Ecto neural progenitor cell (in vitro differentiated cells): Measurements from ENCODE around the gene S100A16.

ENCODE experiments used
- DNase-seq: peaks from one replicate; pipeline ENCODE4 v3.0.0-alpha.2; 2018; ENCODE audit warnings: low spot score

Gene S100A16

DNA sequence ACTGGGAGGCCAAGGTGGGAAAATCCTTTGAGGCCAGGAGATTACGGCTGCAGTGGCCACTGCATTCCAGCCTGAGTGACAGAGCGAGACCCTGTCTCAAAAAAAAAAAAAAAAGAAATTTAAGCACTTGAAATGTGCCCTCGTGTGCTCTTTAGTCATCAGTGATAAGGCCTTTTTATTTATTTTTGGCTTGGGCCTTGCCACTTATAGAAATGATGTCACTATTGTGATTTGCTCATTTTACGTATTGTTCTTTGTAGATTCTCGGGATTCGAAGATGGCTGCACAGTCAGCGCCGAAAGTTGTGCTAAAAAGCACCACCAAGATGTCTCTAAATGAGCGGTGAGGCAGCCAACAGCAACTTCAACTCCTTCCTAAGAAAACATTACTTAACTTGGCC, 23.4 kb upstream of the S100A16 start:
- DNase-seq = no peak

DNA sequence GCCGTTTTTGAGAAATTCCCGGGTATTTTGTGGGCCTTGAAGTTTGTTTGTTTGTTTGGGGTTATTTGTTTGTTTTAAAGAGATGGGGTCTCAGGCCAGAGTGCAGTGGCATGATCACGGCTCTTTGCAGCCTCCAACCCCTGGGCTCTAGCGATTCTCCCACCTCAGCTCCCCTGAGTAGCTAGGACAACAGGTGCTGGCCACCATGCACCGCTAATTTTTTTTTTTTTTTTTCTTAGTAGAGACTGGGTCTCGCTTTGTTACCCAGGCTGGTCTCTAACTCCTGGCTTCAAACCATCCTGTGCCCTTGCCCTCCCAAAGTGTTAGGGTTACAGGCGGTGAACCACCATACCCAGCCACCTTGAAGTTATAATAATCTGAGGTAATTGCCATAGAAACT, 22.9 kb upstream of the S100A16 start:
- DNase-seq = no peak

DNA sequence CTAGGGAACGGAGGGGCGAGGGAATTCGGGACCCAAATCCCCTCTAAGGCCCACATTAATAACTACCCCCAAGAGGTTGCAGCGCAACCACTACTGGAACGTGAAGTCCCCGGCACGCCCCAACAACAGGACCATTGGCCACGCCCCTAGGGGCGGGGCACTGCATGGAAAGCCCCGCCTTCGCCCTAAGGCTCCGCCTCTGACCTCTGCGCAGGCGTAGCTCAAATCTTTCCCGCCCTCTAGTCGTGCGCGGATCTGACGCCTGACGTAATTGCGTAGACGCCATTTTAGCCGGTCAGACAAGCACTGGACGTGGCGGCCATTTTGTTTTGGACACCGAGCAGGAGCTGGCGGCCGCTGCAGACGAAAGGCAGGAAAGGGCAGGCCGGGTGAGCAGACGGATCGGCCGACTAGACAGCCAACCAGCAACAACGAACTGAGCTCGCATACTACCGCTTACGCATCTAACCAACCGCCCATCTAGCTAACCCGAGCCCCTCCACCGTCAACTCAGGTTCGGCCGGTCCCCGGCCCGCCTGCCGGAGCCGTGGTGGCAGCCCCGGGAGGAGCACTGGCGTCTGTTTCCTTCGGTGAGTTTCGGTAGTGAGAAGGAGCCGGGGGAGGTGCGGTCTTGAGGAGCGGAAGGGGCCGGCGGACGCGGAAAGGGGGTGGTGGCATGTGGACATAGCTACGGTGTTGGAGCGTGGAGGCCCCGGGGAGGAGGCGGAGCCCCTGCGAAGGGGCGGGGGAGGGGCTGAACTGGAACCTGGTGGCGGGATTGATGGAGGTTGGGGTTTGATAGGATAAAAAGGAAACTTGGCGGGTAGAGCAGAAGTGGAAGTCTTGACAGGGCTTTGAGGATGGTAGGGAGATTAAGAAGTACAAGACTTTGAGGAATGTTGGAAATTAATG, 21.1 kb upstream of the S100A16 start, which contains the start of gene CHTOP:
Gene CHTOP, plus strand, starts transcription at position 313 of the 912 bp plus-strand sequence. CDS start 2,523 bp downstream, outside the sequence.
- DNase-seq = peak; percentile 98

DNA sequence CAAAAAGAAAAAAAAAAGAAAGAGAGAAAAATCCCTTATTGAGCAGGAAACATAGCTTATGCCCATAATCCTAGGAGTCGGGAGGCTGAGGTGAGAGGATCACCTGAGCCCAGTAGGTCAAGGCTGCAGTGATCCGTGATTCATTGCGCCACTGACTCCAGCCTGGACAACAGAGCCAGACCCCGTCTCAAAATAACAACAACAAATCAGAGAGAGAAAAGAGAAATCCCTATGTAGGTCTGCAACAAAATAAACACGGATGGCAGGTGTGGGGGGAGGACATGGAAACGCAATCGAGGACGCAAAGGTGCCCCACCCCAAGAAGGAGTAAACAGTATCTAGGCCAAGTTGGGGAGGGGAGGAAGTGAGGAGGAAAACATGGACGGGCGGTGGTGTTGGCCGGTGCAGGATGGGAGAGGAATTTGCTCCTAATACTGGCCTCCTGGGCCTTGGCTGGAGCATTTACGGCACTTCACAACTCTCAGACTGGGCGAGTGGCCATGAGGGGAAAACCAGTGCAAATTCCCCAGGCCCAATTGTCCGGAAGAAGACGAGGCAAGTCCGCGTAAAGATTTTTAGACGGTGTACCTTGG, 20.3 kb upstream of the S100A16 start:
- no peak for DNase-seq

DNA sequence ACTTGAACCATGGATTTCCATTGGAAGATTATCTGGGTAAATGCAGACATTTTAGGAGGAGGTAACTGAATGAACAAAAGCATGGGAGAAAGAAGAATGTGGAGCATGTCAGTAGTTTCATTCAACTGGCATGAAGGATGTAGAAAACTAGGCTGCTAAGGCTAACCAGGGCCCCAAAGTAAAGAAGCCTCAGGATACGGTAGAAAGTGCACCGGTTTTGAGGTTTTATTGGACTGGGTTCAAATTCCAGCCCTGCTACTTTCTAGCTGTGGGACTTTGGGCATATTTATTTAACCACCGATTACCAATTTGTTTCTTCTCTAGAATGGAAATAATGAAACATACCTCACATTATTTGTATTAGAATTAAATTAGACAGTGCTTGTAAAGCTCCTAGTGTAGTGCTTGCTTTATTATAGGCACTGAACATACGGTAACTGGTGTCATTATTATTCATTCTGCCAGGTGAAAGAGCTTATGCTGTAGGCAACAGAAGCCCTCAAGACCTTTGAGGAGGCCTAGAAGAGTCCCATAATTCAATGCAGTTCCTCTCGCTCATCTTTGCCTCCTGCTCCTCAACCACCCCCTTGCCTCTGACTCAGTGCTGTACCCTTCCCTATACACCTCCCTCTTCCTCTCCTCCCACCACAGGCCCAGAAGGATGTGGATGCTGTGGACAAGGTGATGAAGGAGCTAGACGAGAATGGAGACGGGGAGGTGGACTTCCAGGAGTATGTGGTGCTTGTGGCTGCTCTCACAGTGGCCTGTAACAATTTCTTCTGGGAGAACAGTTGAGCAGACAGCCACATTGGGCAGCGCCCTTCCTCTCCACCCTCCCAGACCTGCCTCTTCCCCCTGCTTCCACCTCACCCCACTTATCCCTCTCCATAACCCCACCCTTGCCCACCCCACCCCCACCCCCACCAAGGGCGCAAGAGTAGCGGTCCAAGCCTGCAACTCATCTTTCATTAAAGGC, 18.4 kb upstream of the S100A16 start:
- no peak for DNase-seq

DNA sequence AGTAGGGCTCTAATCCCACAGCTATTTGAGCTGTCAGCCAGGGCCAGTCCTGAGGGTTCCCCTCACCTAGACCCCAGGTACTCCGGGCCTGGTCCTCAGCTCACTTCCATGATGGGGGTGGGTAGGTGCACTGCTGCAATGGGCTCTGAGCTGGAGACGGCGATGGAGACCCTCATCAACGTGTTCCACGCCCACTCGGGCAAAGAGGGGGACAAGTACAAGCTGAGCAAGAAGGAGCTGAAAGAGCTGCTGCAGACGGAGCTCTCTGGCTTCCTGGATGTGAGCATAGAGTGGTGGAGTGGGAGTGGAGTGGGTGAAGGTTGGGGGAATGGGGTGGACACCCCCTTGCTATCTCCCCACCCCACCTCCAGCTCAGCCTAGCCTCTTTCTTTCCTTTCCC, 17.4 kb upstream of the S100A16 start:
- DNase-seq = no peak

DNA sequence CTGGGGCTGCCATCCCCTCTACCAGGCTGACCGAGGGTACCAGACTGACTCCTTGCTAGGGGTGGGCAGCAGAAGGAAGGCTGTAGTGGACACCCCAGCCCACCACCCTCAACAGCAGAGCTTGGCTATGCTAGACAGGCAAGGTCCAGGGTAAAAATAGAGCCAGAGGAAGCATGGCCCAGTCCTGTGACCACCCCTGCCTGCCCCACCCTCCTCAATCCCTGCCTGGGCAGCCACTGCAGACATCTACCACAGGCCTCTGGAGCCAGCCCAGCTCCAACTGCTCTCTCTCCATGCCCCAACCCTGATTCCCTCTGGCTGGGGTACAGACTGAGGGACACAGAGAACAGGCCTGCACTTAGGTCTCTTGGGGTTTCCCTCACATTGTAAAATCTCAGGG, 17.0 kb upstream of the S100A16 start:
- no peak for DNase-seq

DNA sequence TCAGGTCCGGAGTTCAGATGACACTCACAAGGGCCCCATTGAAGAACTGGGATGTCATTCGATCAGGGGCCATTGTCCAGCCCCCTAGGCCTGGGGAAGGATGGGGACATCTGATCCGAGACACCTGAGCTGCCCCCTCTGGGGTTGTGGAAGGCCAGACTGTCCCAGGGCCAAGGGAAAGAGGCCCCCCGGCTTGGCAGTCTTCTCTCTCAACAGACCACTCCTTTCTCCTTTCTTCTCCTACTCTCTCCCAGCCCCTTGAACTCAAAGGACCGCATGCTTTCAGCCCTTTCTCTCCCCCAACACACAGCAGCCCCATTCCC, 16.4 kb upstream of the S100A16 start:
- no peak for DNase-seq

DNA sequence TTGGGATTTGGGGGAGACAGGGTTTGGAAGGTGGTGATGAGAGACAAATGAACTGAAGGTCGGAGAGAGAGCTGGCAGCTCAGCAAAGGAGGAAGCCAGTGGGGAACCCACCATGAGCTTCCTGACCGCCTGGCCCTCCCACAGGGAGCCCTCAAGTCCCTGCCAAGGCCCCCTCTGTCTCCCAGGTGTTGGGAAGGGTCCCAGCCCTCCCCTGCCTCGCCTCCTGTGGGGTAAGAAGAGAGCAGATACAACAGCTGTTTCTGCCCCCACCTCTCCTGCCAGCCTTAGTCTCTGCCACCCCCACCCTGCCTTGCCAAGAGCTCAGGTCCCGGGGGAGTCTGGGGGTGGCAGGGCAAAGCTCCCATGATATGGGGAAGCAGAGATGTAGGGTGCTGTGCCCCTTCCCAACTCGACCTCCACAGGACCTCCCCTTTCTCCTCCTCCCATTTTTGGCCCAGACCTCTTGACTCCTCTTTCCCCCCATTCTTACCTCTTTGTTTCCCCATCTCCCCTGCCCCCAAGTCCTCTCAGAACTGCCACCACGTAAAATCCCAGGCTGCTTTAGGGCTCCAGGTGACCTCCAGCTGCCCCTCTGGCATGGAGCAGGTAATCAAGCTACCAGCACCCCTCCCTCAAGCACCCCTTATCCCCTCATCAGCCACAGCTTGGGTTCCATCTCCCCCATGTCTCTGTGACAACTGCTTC, 15.9 kb upstream of the S100A16 start:
- no peak for DNase-seq

DNA sequence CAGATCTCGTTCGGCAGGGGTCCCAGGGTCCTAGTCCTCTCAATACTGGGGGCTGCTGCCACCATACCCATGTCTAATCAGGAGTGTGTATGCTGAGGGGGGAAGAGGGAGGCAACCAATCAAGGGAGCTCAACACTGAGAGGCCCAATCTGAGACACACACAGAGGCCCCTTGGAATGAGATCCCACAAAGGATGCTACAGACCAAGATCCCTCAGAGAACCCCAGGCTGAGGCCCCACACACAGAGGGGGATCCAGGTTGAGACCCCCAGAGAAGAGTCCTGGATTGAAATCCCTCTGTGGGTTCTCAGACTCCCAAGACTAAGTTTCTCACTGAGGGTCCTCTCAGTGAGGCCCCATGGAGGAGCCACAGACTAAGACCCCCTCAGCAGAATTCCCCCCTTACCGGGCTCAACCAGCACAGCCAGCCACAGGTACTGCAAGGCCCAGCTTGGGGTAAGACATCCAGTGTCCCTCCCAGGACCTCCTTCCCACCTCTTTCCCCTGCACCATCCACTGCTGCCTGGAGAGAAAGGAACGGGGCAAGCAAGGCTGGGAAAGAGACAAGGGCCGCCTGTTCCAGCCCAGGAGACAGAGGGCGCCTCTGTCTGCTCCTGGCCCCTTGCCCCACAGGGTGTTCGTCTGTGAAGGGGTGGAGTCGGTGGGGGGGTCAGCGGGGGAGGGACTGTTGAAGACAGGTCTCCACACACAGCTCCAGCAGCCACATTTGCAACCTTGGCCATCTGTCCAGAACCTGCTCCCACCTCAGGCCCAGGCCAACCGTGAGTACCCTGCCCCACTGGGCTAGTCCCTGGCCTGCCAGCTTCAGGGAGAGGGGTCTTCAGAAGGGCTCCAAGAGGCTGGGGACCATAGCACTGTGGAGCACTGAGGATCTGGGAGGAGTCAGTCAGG, 15.0 kb upstream of the S100A16 start, which contains the start of gene S100A1:
Gene S100A1, plus strand, starts transcription at position 720 of the 912 bp plus-strand sequence. CDS start 2,088 bp downstream, outside the sequence.
- DNase-seq = no peak

DNA sequence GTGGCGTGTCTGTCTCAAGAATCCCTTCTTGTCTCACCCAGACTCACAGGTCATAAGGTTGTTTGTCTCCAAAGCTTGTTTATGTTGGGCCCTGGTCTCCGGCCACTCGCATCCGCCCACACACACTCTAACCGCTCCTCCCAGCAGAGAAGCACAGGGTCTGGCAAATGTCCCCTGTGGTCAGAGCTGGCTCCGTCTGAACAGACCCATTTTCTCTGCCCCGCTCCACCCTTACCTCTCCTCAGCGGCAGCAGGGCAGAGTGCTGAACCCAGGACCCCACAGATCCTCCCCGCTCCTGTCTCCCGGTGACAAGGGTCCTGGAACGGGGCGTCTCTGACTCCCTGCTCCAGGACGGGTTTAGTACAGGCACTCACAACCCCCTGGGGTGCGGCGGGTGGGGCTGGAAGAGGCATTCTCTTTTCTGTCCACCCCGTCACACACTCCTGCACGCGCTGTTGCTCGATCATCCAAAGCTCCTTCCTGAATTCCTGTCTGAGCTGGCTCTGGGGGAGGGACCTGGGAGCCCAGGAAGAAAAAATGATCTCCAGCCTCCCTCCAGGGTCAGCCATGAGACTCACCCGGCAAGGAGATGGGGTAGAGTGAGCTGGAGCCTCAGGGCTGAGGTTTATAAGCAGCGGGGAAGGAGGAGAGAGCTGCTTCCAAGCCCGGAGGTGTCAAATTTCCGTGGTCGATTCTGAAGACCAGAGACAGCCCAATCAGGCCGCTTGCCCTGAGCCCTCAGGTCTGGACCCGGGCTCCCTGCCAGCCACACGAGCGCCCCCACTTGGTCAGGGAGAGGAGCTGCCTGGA, 14.2 kb upstream of the S100A16 start, which contains the start of gene S100A13:
Gene S100A13, minus strand, starts transcription at position 602 of the 811 bp plus-strand sequence. CDS start 1,033 bp downstream, outside the sequence.
- DNase-seq = peak; percentile 95

DNA sequence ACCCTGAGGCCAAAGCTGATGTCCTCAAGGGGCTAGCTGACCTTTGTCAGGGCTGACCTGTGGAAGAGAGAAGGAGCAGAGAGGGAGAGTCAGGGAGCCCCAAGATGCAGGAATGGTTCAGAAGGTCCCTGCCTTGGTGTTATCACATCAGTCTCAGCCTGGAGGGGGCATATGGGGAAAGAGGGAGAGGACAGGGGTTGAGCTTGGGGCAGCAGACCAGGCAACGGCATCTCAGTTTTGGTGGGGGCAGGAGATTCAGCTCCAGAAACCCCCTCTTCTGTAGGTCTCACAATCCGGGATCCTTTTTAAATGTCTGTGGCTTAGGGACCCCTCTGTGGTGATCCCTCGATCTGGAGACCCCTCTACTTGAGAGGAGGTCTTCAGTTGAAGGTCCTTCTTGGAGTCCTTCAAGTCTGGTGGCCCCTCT, 13.6 kb upstream of the S100A16 start:
- DNase-seq = no peak

DNA sequence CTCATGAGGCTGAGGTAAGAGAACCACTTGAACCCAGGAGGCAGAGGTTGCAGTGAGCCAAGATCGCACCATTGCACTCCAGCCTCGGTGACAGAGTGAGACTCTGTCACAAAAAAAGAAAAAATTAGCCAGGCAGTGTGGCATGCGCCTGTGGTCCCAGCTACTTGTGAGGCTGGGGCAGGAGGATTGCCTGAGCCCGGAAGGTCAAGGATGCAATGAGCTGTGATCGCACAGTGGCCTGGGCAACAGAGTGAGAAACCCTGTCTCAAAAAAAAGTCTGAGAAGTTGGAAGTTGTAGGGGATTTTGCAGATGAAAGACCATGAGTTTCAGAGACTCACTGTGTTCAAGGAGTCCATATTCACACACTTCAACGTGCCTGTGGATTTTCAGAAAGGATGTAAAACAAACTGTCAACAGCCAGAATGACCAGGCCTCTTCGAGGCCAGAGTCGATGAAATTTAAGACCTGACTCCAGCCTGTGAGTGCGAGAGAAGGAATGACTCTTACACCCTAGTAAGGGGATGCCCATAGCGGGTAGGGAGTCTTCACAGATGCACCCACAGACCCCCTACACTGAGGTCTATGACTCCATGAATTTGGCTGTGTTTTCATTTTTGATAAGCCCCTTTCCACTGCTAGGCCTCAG, 12.2 kb upstream of the S100A16 start:
- DNase-seq = no peak

DNA sequence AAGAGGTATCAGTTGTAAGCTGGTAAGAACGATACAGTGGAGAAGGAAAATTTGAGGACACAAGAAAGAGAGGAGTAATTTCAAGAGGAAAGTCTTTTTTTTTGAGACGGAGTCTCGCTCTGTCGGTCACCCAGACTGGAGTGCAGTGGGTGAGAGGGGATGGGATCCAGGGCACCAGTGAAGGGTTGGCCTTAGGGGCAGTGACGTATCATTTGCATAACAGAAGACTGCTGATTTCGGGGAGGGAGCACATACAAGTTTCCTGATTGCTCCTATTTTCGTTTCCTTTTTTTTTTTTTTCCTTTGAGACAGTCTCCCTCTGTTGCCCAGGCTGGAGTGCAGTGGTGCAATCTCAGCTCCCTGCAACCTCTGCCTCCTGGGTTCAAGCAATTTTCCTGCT, 10.2 kb upstream of the S100A16 start:
- no peak for DNase-seq

DNA sequence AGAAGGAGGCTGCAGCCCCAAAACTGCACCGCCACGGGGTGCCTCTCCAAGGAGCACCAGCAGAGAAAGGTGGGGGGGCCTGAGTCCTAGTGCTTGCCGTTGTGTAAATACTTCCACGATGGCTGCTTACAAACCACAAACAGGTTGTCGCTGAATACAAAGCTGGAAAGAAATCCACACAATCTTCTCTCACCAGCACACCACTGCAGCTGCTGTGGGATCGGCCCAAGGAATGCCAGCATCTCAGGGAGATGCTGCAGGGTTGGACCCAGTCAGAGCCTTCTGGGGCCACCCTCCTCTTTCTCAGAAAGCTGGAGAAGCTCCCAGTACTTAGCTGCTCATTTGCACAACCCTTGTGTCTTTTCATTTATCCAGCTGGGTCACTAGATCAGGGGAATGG, 6.2 kb upstream of the S100A16 start:
- no peak for DNase-seq

DNA sequence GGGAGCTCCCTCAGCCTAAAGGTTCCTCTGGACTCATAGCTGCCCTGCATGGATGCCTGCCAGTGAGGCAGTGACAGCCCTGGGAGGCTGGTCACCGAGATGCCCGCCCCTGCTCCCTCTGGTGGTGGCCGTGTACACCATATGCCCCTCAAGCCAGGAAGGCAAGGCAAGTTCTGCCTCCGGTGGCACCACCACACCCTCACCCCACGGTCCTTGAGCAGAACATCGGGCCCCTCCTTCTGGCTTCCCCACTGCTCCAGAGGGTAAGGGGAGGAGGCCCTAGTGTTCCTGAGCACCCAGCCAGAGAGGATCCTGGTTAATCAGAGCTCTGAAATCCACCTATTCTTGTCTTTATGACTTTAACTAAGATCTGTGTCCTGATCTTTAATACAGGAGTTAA, 4.7 kb upstream of the S100A16 start:
- peak; percentile 69 for DNase-seq

DNA sequence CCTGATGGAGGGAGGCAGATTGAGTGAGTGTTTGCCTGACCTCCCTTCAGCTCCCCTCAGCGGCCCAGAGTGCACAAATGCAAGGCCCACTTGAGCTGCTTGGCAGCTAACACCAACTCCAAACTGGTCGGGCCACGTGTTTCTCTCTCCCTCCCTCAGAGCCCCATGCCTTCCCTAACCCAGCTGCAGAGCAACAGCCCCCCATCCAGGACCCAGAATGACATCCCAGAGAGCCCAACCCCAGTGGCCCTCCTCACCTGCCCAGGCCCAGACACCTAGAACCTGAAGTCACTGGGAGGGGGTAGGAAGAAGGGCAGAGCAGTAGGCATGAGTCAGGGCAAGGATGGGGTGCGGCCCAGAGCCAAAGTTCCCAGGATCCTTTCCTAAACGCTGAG, 4.0 kb upstream of the S100A16 start:
- DNase-seq = no peak

DNA sequence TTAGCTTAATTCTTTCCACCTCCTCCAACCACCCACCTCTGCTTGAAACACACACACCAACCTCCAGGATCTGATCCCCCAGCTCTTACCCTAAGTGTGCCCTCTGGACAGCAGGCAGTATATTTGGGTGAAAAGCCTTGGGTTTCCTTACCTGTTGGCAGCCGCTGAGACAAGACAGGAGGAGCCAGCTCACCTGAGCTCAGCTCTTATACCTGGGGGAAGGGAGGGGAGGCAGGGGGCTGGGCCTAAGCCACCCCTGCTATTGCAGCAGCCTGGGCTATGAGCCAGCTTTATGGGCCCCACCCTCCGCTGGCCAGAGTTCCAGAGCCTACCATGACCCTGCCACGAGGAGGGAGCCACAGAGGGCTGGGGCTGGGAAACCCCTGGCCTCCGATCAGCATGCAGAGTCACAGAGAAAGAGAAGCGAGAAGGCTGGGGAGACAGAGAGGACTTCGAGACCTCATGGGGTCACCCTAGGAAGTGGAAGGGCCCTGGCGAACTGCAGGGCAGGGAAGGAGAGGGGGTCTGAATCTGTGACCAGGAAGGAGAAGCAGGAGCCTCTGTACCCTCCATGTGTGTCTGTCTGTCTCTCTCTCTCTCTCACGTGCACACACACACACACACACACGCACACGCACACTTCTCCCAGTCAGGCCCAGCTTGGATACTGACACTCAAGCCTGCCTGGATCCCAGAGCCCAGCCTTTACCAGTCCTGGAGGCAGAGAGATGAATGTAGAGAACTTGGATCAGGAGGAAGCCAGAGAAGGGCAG, 3.4 kb upstream of the S100A16 start, which contains the start of gene S100A14:
Gene S100A14, minus strand, starts transcription at position 182 of the 773 bp plus-strand sequence. CDS start 467 bp downstream, outside the sequence.
- no peak for DNase-seq
